Osteoblast (primary cell): ENCODE measurements around the gene SERTAD3. TPM values are rescaled to one million over a fixed set of nuclear protein-coding genes. Genes with fewer than 3 reads are reported as not detected.

ENCODE experiments used
- DNase-seq: peaks from one replicate; pipeline ENCODE4 v3.0.0; 2011; ENCODE audit warnings: low spot score, mixed read lengths; ENCODE audit not compliant: insufficient read length; ENCODE audit errors: missing footprints
- H2AFZ ChIP-seq: 2 replicates; pipeline ENCODE4 v1.6.0; 2011; ENCODE audit warnings: mild to moderate bottlenecking, low read length
- H3K27ac ChIP-seq: 2 replicates; pipeline ENCODE4 v1.5.1; 2011; ENCODE audit warnings: mild to moderate bottlenecking, low read depth, low read length, moderate library complexity
- H3K27me3 ChIP-seq: 2 replicates; pipeline ENCODE4 v1.6.0; 2012; ENCODE audit warnings: mild to moderate bottlenecking, control low read depth, inconsistent platforms, low read length, moderate library complexity; ENCODE audit not compliant: insufficient read depth
- H3K36me3 ChIP-seq: 2 replicates; pipeline ENCODE4 v1.5.1; 2011; ENCODE audit warnings: mild to moderate bottlenecking, low read length, control low read depth, moderate library complexity; ENCODE audit not compliant: insufficient read depth
- H3K4me1 ChIP-seq: 2 replicates; pipeline ENCODE4 v1.5.1; 2011; ENCODE audit warnings: mild to moderate bottlenecking, low read length, control low read depth, moderate library complexity; ENCODE audit not compliant: insufficient read depth
- H3K4me2 ChIP-seq: 2 replicates; pipeline ENCODE4 v1.6.0; 2011; ENCODE audit warnings: mild to moderate bottlenecking, low read length; ENCODE audit not compliant: insufficient read depth
- H3K4me3 ChIP-seq: fragments of 200-600 bp; sonication (generic); 3 replicates; pipeline ENCODE4 v1.5.1; 2012; ENCODE audit warnings: mild to moderate bottlenecking, low read length, inconsistent platforms; ENCODE audit not compliant: insufficient read depth
- H3K79me2 ChIP-seq: 2 replicates; pipeline ENCODE4 v1.6.0; 2012; ENCODE audit warnings: mild to moderate bottlenecking, low read length, control low read depth, inconsistent platforms; ENCODE audit not compliant: insufficient read depth
- H3K9me3 ChIP-seq: 2 replicates; pipeline ENCODE4 v1.5.1; 2011; ENCODE audit warnings: low read depth, low read length, control low read depth
- H4K20me1 ChIP-seq: 2 replicates; pipeline ENCODE4 v1.6.0; 2012; ENCODE audit warnings: mild to moderate bottlenecking, low read length, control low read depth; ENCODE audit not compliant: insufficient read depth
- CTCF ChIP-seq: IDR thresholded peaks from 2 replicates; pipeline ENCODE4 v1.5.1; 2011; ENCODE audit warnings: mild to moderate bottlenecking, low read depth, low read length, moderate library complexity; ENCODE audit errors: extremely low read depth
- total RNA-seq: library from RNA; depleted of rRNA; stranded (reverse); fragments of >200 nt; gene quantifications from 2 replicates; pipeline ENCODE4 v1.2.3, GENCODE V29; 2012

Gene SERTAD3
- total RNA-seq, 1 donor, result 23.5 TPM

DNA sequence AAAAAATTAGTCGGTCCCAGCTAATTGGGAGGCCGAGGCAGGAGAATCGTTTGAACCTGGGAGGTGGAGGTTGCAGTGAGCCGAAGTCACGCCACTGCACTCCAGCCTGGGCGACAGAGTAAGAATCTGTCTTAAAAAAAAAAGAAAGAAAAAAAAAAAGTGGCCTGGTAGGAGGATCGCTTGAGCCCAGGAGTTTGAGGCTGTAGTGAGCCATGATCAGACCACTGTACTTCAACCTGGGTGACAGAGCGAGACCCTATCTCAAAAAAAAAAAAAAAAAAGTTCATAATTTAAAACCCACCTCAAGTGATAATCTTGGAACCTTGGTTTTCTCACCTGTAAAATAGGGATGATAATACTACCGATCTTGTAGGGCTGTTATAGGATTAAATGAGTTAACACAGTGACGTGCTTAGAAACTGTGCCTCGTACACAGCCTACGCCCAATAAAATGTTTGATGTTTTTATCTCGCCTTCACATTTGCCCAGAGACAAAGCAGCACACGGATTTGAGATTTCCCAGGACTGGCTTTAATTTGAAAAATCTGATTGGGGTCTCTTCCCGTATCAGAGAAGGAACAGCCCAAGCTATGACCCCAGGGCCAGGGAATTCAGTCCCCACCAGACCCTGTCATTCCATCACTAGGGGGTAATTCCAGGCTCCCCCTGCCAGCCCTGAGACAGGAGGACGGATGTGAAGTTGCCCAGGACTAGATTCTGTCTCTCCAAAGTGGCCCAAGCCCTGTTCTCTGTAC is 22.0 kb downstream of the SERTAD3 start:
- H3K27me3 ChIP-seq, result no peaks in the 10 kb centered on the region
- DNase-seq, result no peak
- no peak overlapping the region for H3K4me3 ChIP-seq
- H3K9me3 ChIP-seq, result no peaks in the 10 kb centered on the region
- H3K4me1 ChIP-seq, result peaks cover 20% of the 10 kb centered on the region
- H2AFZ ChIP-seq, result no peak overlapping the region
- peak overlapping the region; percentile 94 for H3K27ac ChIP-seq
- H4K20me1 ChIP-seq, result no peaks in the 10 kb centered on the region
- peaks cover 32% of the 10 kb centered on the region for H3K79me2 ChIP-seq
- H3K36me3 ChIP-seq, result peaks cover 15% of the 10 kb centered on the region
- H3K4me2 ChIP-seq, result peak overlapping the region; percentile 78
- no peak for TF ChIP-seq CTCF

GRCh38 chr19:40420766-40421765 is 23.1 kb downstream of the SERTAD3 start:
- Histone ChIP-seq H4K20me1 (no peaks in the 10 kb centered on the region), H3K4me1 (peaks cover 23% of the 10 kb centered on the region), H3K27me3 (no peaks in the 10 kb centered on the region), H3K36me3 (peaks cover 15% of the 10 kb centered on the region), H3K79me2 (peaks cover 32% of the 10 kb centered on the region), H2AFZ (peak overlapping the region; percentile 86), H3K4me3 (peak overlapping the region; percentile 82), H3K9me3 (no peaks in the 10 kb centered on the region), H3K27ac (peak overlapping the region; percentile 94), H3K4me2 (peak overlapping the region; percentile 78)
- peak; percentile 92 for TF ChIP-seq CTCF
- DNase-seq, result peak; percentile 99

- no peak for TF ChIP-seq CTCF
- H3K4me2 ChIP-seq, result peak overlapping the region; percentile 78
- peaks cover 23% of the 10 kb centered on the region for H3K4me1 ChIP-seq
- H3K27ac ChIP-seq, result peak overlapping the region; percentile 94
- H3K9me3 ChIP-seq, result no peaks in the 10 kb centered on the region
- peak overlapping the region; percentile 82 for H3K4me3 ChIP-seq
- H3K27me3 ChIP-seq, result no peaks in the 10 kb centered on the region
- H4K20me1 ChIP-seq, result no peaks in the 10 kb centered on the region
- no peak for DNase-seq
- peaks cover 32% of the 10 kb centered on the region for H3K79me2 ChIP-seq
- H3K36me3 ChIP-seq, result peaks cover 15% of the 10 kb centered on the region
- peak overlapping the region; percentile 86 for H2AFZ ChIP-seq
These were observed 23.7 kb downstream of the SERTAD3 start for GRCh38 chr19:40420451-40420765.

DNA sequence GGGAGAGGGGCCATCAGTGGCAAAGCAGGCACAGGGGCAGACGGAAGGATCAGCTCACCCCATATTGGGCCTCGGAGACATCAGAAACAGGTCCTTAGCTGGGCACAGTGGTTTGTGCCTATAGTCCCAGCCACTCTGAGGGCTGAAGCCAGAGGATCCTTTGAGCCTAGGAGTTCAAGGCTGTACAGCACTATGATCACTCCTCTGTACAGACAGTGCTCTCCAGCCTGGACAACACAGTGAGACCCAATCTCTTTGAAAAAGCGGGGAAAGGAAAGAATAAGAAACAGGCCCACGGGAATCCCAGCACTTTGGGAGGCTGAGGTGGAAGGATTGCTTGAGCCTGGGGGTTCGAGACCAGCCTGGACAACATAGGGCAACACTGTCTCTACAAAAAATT is 24.4 kb downstream of the SERTAD3 start:
- H3K4me1 ChIP-seq, result peaks cover 23% of the 10 kb centered on the region
- no peak overlapping the region for H2AFZ ChIP-seq
- no peak overlapping the region for H3K4me2 ChIP-seq
- no peaks in the 10 kb centered on the region for H3K9me3 ChIP-seq
- no peak for TF ChIP-seq CTCF
- no peaks in the 10 kb centered on the region for H4K20me1 ChIP-seq
- no peak for DNase-seq
- H3K79me2 ChIP-seq, result peaks cover 28% of the 10 kb centered on the region
- H3K27ac ChIP-seq, result no peak overlapping the region
- H3K36me3 ChIP-seq, result peaks cover 15% of the 10 kb centered on the region
- H3K4me3 ChIP-seq, result no peak overlapping the region
- H3K27me3 ChIP-seq, result no peaks in the 10 kb centered on the region
